SK-N-SH (cell line): Measurements from ENCODE around the gene ZNF189. TPM values are rescaled to one million over a fixed set of nuclear protein-coding genes. Genes with fewer than 3 reads are reported as not detected.

ENCODE experiments used
- CTCF ChIA-PET: fragments of 300-600, 350-600 bp; formaldehyde crosslinking; extraction: SDS; loops from one replicate; lab custom pipeline; 2021; lab: Yijun Ruan, JAX
- POLR2A ChIA-PET: fragments of 350-600 bp; sonication (Branson Sonifier 250); formaldehyde crosslinking; extraction: SDS; loops from one replicate; lab custom pipeline; 2020; ENCODE audit warnings: antibody characterized with exemption, inconsistent platforms; lab: Yijun Ruan, JAX
- DNase-seq: peaks from one replicate; pipeline ENCODE4 v3.0.0; 2012
- H2AFZ ChIP-seq: fragments of 200-600 bp; sonication (generic); 2 replicates; pipeline ENCODE4 v1.8.1; 2016; ENCODE audit warnings: antibody characterized with exemption, mild to moderate bottlenecking, low read depth
- H3F3A ChIP-seq: fragments of 200-600 bp; sonication (generic); replicated peaks from 2 replicates; pipeline ENCODE3; 2016; ENCODE audit warnings: antibody characterized with exemption, mild to moderate bottlenecking; ENCODE audit not compliant: insufficient read depth
- H3K27ac ChIP-seq, 2 experiments: fragments of 200-500 bp in 1 of 2; fragments of 200-600 bp in 1 of 2; sonication (Bioruptor generic) in 1 of 2; sonication (generic), shearing (Covaris generic) in 1 of 2; 2 replicates each; pipeline versions ENCODE4 v1.5.1 to v1.6.1; 2014 to 2016; ENCODE audit warnings: low read depth in 2 of 2, inconsistent platforms in 1 of 2, low read length in 1 of 2, mild to moderate bottlenecking in 1 of 2, mixed read lengths in 1 of 2
- H3K27me3 ChIP-seq: fragments of 200-600 bp; sonication (generic), shearing (Covaris generic); 2 replicates; pipeline ENCODE4 v1.6.1; 2016; ENCODE audit warnings: mixed run types; ENCODE audit not compliant: insufficient read depth
- H3K36me3 ChIP-seq, 2 experiments: fragments of 200-500 bp in 1 of 2; fragments of 200-600 bp in 1 of 2; sonication (Bioruptor generic) in 1 of 2; sonication (generic) in 1 of 2; replicated peaks in 1 of 2; 2 replicates each; pipeline versions ENCODE3 to v1.5.1; 2014 to 2016; ENCODE audit warnings: low read length in 1 of 2, mild to moderate bottlenecking in 1 of 2; ENCODE audit not compliant: insufficient read depth in 2 of 2, control insufficient read depth in 1 of 2
- H3K4me1 ChIP-seq, 2 experiments: fragments of 200-500 bp in 1 of 2; fragments of 200-600 bp in 1 of 2; sonication (Bioruptor generic) in 1 of 2; sonication (generic), shearing (Covaris generic) in 1 of 2; 2 replicates each; pipeline versions ENCODE4 v1.5.1 to v1.6.1; 2014 to 2016; ENCODE audit warnings: low read depth in 1 of 2, low read length in 1 of 2, mixed run types in 1 of 2; ENCODE audit not compliant: insufficient read depth in 2 of 2, control insufficient read depth in 1 of 2
- H3K4me2 ChIP-seq: fragments of 200-600 bp; sonication (generic), shearing (Covaris generic); 2 replicates; pipeline ENCODE4 v1.6.1; 2017; ENCODE audit warnings: mixed run types
- H3K4me3 ChIP-seq, 2 experiments: fragments of 200-500 bp in 1 of 2; fragments of 200-600 bp in 1 of 2; sonication (Bioruptor generic) in 1 of 2; sonication (generic), shearing (Covaris generic) in 1 of 2; 2 replicates each; pipeline versions ENCODE4 v1.5.1 to v1.8.1; 2014 to 2016; ENCODE audit warnings: low read depth in 2 of 2, inconsistent platforms in 1 of 2, low read length in 1 of 2, mild to moderate bottlenecking in 1 of 2, mixed read lengths in 1 of 2, moderate library complexity in 1 of 2
- H3K79me2 ChIP-seq: fragments of 200-600 bp; sonication (generic); 2 replicates; pipeline ENCODE4 v1.8.1; 2017; ENCODE audit warnings: mild to moderate bottlenecking; ENCODE audit not compliant: insufficient read depth
- H3K9ac ChIP-seq: fragments of 200-600 bp; sonication (generic); 2 replicates; pipeline ENCODE4 v1.6.1; 2017; ENCODE audit warnings: mixed run types
- H3K9me2 ChIP-seq: fragments of 200-600 bp; sonication (generic); 2 replicates; pipeline ENCODE4 v1.6.1; 2017; ENCODE audit warnings: mixed run types
- H3K9me3 ChIP-seq: fragments of 200-600 bp; sonication (generic); 2 replicates; pipeline ENCODE4 v1.6.1; 2017; ENCODE audit warnings: mixed run types, mild to moderate bottlenecking, moderate library complexity
- H4K20me1 ChIP-seq: fragments of 200-600 bp; sonication (generic); 2 replicates; pipeline ENCODE4 v1.6.1; 2017; ENCODE audit warnings: mild to moderate bottlenecking, mixed run types; ENCODE audit not compliant: insufficient read depth
- ELF1 ChIP-seq: IDR thresholded peaks from 2 replicates; pipeline ENCODE4 v1.4.0; 2012
- FOXJ3 ChIP-seq: sonication (generic); formaldehyde crosslinking; IDR thresholded peaks from 2 replicates; pipeline ENCODE4 v1.5.1; 2020; ENCODE audit warnings: mild to moderate bottlenecking, missing genetic modification reagents
- GATA2 ChIP-seq: sonication (generic); formaldehyde crosslinking; IDR thresholded peaks from 2 replicates; pipeline ENCODE4 v1.5.0; 2020; ENCODE audit warnings: mild to moderate bottlenecking, missing genetic modification reagents
- MXI1 ChIP-seq: IDR thresholded peaks from 2 replicates; pipeline ENCODE4 v1.6.1; 2012; ENCODE audit warnings: mild to moderate bottlenecking, low read depth, low read length, improper control_type of control experiment
- RCOR1 ChIP-seq: fragments of 150-350 bp; IDR thresholded peaks from 2 replicates; pipeline ENCODE4 v1.6.1; 2017; ENCODE audit warnings: antibody characterized with exemption, low read length
- TAF1 ChIP-seq: IDR thresholded peaks from 2 replicates; pipeline ENCODE4 v1.6.1; 2012; ENCODE audit warnings: low read depth, mild to moderate bottlenecking, low read length, moderate library complexity, borderline replicate concordance
- TCF12 ChIP-seq: IDR thresholded peaks from 2 replicates; pipeline ENCODE4 v1.4.0; 2012
- YY1 ChIP-seq: IDR thresholded peaks from 2 replicates; pipeline ENCODE4 v1.4.0; 2012; ENCODE audit warnings: low read depth, mild to moderate bottlenecking
- WGBS: methylation state at CpG from one replicate; pipeline ENCODE4 v1.1.6; 2017; ENCODE audit warnings: low lambda C conversion rate; 5-methylcytosine and 5-hydroxymethylcytosine counted together
- polyA plus RNA-seq, 3 experiments: library from polyadenylated mRNA; depleted of rRNA; stranded (reverse); fragments of >200 nt; gene quantifications; 2 replicates each; pipeline ENCODE4 v1.2.3, GENCODE V29; 2012
- TF ChIP-seq, protein P1 (sequence below): IDR thresholded peaks from 2 replicates; pipeline ENCODE4 v1.4.0; 2012; ENCODE audit warnings: low read depth, borderline replicate concordance
- TF ChIP-seq, protein P2 (sequence below): fragments of 200-600 bp; sonication (generic); IDR thresholded peaks from 2 replicates; pipeline ENCODE4 v1.6.1; 2017; ENCODE audit warnings: antibody characterized with exemption, mild to moderate bottlenecking, moderate library complexity
- TF ChIP-seq, protein P3 (sequence below): IDR thresholded peaks from 2 replicates; pipeline ENCODE4 v1.6.1; 2012; ENCODE audit warnings: mild to moderate bottlenecking, low read depth, low read length, moderate library complexity
- TF ChIP-seq, protein P4 (sequence below): IDR thresholded peaks from 2 replicates; pipeline ENCODE4; 2012

The ZNF189 gene
- polyA plus RNA-seq, 1 of the 3 experiments (the other 2 are of a cell fraction), result 2.9 TPM

DNA sequence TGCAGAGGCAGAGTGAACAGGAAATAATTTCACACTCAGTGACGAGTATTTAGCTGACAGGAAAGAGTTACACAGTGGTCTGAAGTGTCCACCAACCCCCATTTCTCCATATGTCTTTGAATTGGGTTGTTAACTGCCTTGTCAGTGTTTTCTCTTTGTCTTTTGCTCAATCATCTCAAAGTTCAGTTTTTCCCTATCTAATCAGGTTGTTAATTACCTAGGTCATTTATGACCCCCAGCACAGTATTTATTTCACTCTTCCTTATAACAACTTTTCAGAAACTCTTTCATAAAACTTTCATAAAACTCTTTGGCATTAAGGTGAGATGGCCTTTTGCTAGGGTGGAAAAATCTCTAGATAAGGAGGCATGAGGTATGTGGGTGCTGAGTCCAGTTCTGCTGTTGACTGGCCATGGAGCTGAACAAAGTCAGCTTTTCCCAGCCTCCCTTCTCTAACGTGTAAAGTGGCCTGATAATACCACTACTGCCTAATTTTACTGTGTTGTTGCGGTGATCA, 42.1 kb downstream of the ZNF189 start:
- Histone ChIP-seq H3K4me3 (no peak overlapping the region), H3F3A (no peaks in the 10 kb centered on the region), H3K4me2 (no peak overlapping the region), H3K27ac (no peak overlapping the region), H3K9ac (no peak overlapping the region), H3K4me1 (peaks cover 0 to 4% of the 10 kb centered on the region in 2 experiments; a peak in 1 of 4 replicates), H3K79me2 (no peaks in the 10 kb centered on the region), H4K20me1 (no peaks in the 10 kb centered on the region), H2AFZ (no peak overlapping the region), H3K27me3 (no peaks in the 10 kb centered on the region), H3K36me3 (no peaks in the 10 kb centered on the region), H3K9me3 (no peaks in the 10 kb centered on the region), H3K9me2 (no peaks in the 10 kb centered on the region)
- TF ChIP-seq, protein P1, sequence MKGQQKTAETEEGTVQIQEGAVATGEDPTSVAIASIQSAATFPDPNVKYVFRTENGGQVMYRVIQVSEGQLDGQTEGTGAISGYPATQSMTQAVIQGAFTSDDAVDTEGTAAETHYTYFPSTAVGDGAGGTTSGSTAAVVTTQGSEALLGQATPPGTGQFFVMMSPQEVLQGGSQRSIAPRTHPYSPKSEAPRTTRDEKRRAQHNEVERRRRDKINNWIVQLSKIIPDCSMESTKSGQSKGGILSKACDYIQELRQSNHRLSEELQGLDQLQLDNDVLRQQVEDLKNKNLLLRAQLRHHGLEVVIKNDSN, result no peak
- TF ChIP-seq TCF12 (no peak), YY1 (no peak), RCOR1 (no peak), ELF1 (no peak), GATA2 (CRISPR knock-in tag) (no peak), TAF1 (no peak), MXI1 (no peak), FOXJ3 (CRISPR knock-in tag) (no peak)
- TF ChIP-seq, protein P2, sequence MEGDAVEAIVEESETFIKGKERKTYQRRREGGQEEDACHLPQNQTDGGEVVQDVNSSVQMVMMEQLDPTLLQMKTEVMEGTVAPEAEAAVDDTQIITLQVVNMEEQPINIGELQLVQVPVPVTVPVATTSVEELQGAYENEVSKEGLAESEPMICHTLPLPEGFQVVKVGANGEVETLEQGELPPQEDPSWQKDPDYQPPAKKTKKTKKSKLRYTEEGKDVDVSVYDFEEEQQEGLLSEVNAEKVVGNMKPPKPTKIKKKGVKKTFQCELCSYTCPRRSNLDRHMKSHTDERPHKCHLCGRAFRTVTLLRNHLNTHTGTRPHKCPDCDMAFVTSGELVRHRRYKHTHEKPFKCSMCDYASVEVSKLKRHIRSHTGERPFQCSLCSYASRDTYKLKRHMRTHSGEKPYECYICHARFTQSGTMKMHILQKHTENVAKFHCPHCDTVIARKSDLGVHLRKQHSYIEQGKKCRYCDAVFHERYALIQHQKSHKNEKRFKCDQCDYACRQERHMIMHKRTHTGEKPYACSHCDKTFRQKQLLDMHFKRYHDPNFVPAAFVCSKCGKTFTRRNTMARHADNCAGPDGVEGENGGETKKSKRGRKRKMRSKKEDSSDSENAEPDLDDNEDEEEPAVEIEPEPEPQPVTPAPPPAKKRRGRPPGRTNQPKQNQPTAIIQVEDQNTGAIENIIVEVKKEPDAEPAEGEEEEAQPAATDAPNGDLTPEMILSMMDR, result no peak
- TF ChIP-seq, protein P3, sequence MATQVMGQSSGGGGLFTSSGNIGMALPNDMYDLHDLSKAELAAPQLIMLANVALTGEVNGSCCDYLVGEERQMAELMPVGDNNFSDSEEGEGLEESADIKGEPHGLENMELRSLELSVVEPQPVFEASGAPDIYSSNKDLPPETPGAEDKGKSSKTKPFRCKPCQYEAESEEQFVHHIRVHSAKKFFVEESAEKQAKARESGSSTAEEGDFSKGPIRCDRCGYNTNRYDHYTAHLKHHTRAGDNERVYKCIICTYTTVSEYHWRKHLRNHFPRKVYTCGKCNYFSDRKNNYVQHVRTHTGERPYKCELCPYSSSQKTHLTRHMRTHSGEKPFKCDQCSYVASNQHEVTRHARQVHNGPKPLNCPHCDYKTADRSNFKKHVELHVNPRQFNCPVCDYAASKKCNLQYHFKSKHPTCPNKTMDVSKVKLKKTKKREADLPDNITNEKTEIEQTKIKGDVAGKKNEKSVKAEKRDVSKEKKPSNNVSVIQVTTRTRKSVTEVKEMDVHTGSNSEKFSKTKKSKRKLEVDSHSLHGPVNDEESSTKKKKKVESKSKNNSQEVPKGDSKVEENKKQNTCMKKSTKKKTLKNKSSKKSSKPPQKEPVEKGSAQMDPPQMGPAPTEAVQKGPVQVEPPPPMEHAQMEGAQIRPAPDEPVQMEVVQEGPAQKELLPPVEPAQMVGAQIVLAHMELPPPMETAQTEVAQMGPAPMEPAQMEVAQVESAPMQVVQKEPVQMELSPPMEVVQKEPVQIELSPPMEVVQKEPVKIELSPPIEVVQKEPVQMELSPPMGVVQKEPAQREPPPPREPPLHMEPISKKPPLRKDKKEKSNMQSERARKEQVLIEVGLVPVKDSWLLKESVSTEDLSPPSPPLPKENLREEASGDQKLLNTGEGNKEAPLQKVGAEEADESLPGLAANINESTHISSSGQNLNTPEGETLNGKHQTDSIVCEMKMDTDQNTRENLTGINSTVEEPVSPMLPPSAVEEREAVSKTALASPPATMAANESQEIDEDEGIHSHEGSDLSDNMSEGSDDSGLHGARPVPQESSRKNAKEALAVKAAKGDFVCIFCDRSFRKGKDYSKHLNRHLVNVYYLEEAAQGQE, result no peak
- TF ChIP-seq, protein P4, sequence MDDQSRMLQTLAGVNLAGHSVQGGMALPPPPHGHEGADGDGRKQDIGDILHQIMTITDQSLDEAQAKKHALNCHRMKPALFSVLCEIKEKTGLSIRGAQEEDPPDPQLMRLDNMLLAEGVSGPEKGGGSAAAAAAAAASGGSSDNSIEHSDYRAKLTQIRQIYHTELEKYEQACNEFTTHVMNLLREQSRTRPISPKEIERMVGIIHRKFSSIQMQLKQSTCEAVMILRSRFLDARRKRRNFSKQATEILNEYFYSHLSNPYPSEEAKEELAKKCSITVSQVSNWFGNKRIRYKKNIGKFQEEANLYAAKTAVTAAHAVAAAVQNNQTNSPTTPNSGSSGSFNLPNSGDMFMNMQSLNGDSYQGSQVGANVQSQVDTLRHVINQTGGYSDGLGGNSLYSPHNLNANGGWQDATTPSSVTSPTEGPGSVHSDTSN, result no peak
- DNase-seq, result no peak
- ChIA-PET POLR2A (no interaction called here), CTCF (interaction anchor here (2.2 kb wide), 1 partner anchor 8 kb away, joined by 10 read pairs; no protein-coding TSS in a partner anchor)
- 32% methylated on average over 3 of the region's 3 CpGs for WGBS
